ENCODE measurements around the gene ITGAE.
"Not testable (repeated sequence)": the region's sequence is repeated elsewhere in the genome, so short reads cannot be mapped to it uniquely, and the experiment has no call there.

Gene ITGAE

DNA sequence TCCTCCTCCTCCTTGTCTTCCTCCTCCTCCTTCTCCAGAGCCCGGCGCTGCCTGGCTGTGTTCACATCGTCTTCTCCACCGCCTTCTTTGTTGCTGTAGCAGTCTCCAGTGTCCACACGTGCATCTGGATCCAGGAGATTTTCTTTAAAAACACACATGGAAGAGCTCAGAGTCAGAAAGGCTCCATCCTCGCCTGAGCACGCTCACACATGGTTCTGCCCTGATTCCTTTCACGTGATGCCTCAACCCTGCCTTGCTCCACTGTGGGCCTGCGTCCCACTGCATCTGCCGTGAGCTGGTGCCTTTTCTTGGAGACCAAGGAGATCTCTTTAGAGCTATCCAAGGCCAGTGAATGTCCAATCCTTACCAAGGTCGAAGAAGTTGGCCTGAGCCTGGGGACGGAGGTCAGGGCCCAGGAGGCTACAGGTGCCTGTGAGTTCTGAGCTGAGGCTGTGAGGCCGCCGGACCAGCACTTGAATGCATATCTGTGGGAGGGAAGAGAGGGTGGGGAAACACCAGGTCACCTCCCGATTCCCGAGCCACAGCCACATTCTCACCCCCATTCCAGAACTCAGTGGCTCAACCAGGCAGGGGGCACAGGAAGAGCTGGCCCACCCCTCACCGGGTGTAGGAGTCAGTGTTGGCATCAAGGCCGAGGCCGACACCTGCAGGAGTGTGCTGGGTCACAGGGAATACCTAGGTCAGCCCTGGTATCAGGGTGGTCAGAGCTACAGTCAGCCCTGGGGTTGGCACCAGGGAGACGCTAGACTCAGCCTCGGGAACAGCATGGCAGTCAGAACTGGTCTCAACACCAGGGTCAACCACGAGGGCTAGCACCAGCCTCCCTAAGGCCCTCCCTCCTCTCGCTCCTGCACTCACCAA lies 39.7 kb downstream of the ITGAE start:
- DNase-seq (ENCODE audit: low spot score), result no peak

DNA sequence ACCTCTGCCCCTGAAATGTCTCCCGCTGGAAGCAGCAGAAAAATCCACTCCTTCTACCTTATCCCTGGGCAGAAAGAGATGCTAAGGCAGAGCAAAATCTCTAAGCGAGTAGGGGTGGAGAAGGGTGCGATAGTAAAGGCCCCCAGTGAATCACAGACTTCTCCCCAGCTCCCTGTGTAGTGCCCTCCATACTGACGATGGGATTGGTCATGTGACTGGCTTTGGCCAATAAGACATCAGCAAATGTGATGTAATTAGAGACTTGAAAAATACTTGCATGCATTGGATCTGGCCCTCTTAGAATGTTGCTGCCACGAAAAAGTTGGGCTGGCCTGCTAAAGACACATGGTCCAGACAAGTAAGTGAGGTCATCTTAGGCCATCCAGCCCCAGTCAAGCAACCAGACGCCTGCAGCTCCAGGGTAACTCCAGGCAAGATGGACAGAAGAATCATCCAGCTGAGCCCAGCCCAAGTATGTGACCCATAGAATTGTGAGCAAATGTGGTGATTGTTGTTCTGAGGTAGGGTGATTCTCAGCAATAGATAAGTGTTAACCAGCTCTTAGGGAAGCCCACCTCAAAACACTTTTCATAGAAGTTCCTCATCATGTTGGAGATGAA lies 41.3 kb downstream of the ITGAE start:
- DNase-seq (ENCODE audit: low spot score), result no peak

DNA sequence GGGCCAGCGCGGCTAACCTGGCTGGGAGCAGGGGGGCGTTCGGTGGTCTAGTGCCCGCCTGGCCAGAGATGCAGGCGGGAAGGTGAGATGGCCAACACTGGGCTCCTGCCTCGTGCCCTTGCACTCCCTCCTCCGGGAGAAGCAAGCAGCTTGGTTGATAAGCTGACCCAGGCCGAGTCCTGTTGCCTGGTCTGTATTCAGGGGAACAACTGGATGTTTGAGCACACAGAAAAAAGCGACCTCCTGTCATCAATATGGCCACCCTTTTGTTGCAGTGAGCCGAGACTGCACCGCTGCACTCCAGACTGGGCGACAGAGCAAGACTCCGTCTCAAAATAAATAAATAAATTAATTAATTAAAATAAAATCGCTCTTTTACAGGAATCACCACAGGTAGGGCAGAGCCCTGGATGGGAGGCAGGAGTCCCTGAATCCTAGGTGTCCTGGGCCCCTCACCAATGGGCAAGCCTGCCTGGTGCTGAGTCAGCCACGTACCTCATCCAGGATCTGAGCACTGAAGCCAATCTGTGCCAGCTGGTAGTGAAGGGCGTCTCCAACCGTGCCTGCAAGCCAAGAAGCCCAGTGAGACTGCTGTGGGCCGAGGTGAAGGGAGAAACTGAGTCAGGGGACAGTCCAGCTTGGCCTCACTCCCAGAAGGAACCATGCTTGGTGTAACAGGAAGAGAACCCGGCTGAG lies 45.5 kb downstream of the ITGAE start:
- DNase-seq (ENCODE audit: low spot score), result no peak

DNA sequence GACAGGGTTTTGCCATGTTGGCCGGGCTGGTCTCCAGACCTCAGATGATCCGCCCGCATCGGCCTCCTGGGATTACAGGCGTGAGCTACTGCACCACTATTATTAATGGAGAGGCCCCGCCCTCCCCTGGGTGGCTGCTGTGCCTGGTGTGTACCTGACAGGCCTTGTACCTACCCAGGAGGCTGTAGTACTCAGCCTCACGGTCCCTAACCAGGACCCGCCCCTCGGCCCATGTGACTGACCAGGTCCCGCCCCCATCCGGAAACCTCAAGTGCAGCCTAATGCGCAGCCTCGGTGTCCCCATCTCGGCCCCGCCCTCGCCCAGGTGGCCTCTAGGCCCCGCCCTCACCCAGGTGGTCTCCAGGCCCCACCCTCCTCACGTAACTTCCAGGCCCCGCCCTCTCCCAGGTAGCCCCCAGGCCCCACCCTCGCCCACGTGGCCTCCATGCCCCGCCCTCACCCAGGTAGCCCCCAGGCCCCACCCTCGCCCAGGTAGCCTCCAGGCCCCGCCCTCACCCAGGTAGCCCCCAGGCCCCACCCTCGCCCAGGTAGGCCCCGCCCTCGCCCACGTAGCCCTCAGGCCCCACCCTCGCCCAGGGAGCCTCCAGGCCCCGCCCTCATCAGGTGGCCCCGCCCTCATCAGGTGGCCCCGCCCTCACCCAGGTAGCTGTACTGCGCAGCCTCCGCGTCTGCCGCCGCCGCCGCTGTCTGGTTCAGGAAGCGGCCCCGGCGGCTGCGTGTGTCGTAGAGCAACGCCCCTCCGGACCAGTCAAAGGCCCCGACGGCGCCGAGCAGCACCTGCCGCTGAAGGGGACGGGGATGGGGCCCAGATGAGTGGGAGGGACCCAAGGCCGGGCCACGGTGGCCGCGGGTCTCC lies 46.3 kb downstream of the ITGAE start:
- DNase-seq (ENCODE audit: low spot score), result no peak

DNA sequence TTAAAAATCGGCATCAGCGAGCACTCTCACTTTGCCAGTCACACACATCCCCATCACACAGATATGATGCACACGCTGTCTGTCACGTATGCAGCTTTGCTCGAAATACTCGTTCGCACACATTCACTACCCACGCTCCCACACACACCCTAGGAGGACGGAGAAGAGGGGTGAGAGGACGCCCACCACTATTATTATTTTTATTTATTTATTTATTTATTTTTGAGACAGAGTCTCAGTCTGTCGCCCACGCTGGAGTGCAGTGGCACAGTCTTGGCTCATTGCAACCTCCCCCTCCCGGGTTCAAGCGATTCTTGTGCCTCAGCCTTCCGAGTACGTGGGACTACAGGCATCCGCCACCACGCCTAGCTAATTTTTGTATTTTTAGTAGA lies 46.9 kb downstream of the ITGAE start:
- DNase-seq (ENCODE audit: low spot score), result no peak

DNA sequence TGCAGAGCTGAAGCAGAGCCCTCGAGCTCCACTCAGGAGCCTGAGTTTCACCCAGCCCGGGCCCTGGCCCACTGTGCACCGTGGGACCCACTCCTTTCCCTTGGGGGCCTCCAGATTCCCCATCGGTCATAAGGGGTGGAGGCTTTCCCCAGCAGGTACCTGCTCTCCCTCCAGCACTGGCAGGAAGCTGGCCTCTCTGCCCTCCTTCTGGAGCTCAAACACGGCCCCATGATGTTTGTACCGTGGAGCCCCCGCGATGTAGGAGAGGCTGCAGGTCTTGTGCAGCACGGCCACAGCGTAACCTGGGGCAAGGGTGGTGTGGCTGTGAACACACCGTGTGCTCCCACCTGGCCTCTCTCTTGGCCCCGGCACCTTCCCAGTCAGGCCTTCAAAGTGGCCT lies 47.4 kb downstream of the ITGAE start:
- no peak for DNase-seq (ENCODE audit: low spot score)

DNA sequence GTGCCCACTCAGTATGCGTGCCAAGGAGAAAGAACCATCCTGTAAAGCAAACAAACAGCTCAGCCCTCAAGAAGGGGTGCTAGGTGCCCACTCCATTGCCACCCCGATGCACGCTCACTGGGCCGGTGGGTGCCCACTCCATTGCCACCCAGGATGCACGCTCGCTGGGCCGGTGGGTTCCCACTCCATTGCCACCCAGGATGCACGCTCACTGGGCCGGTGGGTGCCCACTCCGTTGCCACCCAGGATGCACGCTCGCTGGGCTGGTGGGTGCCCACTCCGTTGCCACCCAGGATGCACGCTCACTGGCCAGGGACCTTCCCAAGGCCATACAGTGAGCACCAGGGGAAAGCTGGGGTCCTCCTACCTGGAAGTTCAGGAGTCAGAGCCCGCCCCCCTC lies 49.2 kb downstream of the ITGAE start:
- no peak for DNase-seq (ENCODE audit: low spot score)

DNA sequence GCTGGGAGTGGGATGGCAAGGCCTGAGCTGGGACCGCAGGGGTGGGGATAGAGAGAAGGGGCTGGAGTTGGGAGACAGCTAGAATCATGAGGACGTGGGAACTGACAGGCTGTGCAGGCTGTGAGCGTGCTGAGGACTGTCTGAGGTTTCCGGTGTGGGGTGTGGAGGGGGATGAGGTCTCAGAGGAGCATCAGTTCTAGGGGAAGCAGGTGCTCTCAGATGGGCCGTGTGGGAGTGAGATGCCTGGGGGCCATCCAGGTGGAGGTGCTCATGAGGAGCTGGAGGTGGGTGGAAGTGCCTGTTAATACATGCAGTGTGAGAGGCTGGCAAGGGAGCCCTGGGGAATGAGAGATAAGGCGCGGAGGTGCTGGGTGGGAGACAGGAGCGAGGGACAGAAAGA lies 50.1 kb downstream of the ITGAE start:
- no peak for DNase-seq (ENCODE audit: low spot score)

DNA sequence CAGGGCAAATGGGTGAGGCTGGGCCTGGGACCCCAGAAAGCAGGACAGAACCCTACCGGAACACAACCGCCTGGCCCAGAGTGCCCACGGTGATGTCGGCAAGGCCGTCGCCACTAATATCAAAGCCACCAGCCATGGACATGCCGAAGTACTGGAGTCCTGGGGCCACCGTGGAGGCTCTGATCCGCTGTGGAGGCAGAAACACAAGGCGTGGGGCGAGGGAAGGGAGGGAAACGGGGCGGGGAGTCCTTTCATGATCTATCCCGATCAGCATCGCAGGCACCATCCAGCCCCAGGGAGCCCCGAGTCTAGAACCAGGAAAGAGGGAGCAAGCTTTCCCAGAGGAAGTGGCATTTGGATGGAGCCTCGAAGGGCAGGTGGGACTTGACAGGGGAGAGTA lies 50.7 kb downstream of the ITGAE start:
- DNase-seq (ENCODE audit: low spot score), result no peak

DNA sequence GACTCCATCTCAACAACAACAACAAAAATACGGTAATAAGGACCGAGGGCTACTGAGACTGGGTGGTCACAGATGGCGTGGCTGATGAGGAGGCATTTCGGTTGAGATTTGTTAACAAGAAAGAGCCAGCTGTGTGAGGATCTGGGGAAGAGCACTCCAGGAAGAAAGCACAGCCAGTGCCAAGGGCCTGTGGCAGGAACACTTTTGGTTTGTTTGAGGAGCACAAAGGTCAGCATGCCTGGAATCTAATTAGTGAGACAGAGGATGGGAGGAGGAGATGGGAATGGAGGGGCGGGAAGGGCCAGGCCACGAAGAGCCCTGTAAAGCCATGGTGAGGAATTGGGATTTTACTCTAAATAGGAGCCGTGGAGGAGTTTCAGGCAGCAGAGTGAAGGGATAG lies 52.4 kb downstream of the ITGAE start:
- DNase-seq (ENCODE audit: low spot score), result no peak

DNA sequence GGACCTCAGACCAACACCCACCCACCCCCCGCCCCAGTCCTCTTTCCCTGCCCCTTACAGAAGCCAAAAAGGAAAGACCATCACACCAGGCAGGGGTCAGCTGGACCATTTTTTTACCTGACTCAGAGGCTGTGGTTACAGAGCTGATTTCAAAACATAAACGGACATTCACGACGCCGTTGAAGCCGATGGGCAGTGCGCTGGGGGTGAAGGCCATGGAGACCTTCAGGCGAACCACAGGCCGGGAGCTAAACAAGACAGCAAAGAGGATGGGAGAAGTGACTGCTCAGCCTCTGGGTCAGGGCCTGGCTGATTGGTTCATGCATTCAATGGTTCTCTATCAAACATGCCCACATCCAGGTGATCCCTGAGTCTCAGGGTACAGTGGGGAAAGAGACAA lies 53.2 kb downstream of the ITGAE start:
- no peak for DNase-seq (ENCODE audit: low spot score)

DNA sequence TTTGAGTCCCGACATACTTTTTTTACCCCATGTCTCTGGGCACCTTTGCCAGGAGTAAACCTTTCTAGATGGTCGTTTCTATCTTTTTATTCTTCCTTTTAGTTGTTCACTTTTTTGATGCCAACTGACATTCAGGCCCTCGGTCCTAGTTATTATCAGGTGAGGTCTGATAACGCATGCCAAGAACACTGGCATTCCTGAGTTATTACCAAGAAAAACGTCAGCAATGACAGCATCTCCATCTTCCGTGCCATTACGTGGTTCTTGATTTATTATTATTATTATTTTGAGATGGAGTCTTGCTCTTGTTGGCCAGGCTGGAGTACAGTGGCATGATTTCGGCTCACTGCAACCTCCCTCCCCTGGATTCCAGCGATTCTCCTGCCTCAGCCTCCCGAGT lies 55.9 kb downstream of the ITGAE start:
- no peak for DNase-seq (ENCODE audit: low spot score)

DNA sequence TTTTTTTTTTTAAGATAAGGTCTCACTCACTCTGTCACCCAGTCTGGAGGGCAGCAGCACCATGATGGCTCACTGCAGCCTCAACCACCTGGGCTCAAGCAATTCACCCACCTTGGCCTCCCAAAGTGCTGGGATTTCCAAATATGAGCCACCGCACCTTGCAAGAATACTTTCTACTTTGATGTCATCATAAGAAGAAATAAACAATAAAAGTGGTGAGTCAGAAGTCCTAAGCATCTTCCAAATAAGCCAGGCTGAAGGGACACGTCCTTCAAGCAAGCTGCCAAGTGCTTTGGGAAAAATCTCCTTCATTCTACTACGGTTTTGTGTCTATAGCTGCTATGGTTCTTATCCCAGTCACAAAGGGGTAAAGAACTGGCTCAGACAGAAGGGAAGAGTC lies 57.0 kb downstream of the ITGAE start:
- no peak for DNase-seq (ENCODE audit: low spot score)

DNA sequence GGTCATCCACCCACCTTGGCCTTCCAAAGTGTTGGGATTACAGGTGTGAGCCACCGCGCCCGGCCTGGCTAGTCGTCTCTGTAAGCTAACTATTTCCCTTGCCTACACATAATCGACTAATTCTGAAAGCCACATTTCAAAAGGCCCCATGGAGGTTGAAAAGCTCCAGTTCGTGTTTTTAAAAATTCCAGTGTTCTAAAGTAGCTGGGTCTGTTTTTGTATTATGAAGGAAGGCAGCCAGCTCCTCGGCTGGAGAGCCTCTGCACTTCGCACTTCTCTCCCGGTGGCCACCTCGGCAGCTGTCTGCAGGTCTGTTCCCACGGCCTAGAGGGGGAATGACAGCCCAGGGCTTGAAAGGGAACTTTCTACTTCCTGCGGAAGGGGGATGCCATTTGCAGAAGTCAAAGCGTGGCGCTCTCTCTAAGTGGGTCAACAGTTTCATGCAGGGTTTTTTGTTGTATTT lies 60.3 kb downstream of the ITGAE start:
- DNase-seq (ENCODE audit: low spot score), result no peak

DNA sequence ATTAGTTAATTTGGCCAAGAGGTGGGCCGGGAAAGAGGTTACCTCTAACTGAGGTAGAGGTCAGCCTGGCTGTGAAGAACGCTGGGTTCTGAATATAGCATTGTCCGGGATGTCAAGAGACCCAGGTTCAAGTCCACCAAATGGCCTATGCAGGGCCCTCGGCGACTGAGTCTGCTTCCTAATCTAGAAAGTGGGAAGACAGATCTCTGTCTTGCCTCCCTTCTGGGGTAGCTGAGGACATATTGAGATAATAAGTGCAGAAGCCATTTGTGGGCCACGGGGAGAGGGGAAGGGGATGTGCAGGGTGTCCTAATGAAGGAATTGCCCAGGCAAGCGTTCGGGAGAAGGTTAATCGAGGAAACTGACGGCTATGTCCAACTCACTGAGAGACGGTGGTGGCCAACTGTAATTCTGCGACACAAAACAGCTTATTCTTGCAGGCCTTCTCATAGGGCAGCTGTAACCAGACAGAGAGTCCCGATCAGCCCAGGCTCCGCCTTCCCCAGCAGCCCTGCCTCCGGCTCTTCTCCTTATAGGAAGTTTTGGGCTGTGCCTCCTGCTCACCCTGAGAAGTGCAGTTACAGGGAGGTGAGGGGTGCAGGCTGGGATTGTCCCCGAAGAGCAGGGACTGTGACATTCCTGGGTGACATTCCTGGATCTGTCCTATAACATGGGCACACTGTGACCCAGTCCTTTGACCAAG lies 61.4 kb downstream of the ITGAE start:
- no peak for DNase-seq (ENCODE audit: low spot score)

DNA sequence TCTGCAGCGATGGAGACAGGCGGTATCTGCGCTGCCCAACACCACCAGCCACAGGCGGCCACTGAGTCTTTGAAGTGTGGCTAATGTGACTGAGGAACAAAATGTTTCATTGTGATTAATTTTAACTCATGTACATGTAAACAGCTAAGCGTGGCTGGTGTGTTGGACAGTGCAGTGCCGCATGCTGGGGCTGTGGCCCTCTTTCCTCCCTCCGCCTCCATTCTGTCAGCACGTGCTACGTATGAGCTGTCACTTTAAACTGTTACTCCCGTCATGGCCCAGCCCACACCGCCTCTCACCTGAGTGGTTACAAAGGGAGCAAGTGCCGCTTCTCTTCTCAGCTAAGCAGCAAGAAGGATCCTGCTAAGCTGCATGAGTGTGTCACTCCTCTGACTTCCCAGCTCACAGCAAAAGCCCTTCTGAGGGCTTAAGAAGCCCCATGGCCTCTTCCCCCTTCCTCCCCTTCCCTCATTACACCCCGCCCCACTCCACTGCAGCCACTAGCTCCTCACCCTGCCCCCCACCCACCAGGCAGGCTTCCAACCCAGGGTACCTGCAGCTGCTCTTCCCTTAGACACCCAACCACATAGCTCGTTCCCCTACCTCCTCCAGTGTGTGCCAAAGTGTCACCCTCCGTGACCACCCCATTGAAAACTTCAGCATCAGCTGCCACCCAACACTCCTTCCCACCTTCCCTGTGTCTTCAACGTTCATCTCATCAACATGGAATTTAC lies 62.3 kb downstream of the ITGAE start:
- no peak for DNase-seq (ENCODE audit: low spot score)

DNA sequence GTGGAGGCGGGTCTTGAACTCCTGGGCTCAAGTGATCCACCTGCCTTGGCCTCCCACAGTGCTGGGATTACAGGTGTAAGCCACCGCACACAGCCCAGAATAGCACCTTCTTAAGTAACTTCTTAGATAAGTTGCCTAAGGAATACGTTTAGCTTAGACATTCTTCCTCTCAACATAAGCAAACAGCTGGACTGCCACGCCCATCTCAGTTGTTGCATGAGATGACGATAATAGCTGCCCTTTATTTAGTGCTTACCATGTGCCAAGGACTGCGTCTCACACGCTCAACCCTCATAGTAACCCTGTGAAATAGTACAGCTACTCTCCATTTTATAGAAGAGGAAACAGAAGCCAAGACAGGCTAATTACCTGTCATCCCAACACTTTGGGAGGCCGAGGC lies 65.5 kb downstream of the ITGAE start:
- DNase-seq (ENCODE audit: low spot score), result no peak

DNA sequence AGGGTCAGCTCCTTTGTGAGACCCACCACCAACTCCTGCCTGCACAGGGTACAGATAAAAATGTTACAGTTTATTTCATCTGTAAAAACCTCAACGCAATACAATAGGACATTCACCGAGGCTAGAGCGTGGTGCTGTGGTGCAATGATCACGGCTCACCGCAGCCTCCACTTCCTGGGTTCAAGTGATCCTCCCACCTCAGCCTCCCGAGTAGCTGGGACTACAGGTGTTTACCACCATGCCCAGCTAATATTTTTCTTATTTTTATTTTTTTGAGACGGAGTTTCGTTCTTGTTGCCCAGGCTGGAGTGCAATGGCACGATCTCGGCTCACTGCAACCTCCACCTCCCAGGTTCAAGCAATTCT lies 66.1 kb downstream of the ITGAE start:
- DNase-seq (ENCODE audit: low spot score), result not testable (repeated sequence)

DNA sequence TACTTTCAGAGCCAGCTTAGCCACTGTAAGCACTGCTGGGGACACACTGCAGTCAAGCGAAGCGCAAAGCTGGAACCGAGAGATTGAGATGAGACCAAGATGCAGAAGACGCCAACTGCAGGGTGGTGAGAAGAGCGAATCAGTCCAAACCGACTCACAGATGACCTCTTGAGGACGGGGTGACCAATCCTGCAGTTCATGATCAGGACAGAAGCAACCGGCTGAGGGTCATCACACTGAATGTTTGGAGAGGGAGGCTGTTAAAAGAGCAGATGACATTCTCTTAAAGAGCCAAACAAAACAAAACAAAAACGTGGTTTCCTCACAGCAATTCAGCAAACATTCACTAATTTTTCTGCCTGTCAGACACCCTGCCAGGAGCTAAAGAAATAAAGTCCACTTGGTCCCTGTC lies 68.8 kb downstream of the ITGAE start:
- DNase-seq (ENCODE audit: low spot score), result no peak

DNA sequence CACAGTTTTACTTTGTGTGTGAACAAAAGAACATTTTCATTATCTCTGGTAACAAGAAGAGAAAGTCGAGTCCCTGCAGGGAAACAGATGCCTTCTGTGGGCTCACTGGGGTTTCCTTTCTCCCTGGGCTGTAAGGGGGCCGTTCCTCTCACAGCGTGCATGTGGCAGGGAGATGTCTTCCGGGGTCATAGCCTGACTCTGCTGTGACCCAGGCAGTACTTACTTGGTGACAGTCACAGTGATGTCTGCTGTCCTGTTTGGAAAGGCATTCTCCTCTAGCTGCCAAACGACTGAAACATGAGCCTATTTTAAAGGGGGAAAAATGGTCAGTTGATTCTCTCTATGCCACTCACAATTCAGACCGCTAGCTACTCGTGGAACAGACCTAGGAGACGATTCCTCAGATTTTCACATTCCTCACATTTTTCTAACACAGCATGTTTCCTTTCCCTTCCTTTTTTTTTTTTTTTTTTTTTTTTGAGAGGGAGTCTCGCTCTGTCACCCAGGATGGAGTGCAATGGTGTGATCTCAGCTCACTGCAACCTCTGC lies 70.0 kb downstream of the ITGAE start:
- peak; percentile 76 for DNase-seq (ENCODE audit: low spot score)

DNA sequence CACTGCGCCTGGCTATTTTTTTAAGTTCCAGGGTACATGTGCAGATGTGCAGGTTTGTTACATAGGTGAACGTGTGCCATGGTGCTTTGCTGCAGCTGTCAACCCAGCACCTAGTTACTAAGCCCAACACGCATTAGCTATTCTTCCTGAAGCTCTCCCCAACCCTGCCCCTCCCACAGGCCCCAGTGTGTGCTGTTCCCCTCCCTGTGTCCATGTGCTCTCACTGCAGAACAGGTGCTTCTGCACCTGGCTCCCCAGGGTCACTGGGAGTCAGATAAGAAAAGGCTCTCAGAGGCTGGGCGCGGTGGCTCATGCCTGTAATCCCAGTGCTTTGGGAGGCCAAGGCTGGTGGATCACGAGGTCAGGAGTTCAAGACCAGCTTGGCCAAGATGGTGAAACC lies 71.1 kb downstream of the ITGAE start:
- DNase-seq (ENCODE audit: low spot score), result no peak

Data from hepatic stellate cell (primary cell).